GM18511 (cell line): ENCODE data around the gene NFYC.
"Not testable (repeated sequence)": the region's sequence is repeated elsewhere in the genome, so short reads cannot be mapped to it uniquely, and the experiment has no call there.

Experiments used
- ATAC-seq: cut with Tn5 transposase; IDR thresholded peaks from one replicate; pipeline ENCODE4 v1.9.1; 2021; ENCODE audit warnings: mild to moderate bottlenecking, moderate library complexity; ENCODE audit not compliant: unreplicated experiment

The NFYC gene

DNA sequence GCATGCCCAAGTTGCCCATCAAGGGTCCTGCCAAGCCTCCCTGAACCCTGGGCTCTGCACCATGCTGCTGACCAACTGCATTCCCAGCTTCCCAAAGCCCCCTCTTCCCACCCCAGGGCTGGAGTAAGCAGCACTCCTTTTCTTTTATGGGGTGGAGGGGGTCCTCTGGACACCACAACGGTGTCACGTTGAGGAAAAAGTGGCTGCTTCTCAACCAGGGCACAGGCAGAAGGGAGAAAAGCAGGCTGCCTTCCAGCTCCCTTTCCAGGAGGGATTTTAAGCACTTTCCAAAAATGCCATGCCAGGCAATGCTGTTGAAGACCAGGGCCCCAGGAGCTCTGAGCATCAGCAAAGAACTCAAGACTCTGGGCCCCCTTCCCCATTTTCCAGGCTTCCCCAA, 26.7 kb upstream of the NFYC start:
- ATAC-seq = no peak

DNA sequence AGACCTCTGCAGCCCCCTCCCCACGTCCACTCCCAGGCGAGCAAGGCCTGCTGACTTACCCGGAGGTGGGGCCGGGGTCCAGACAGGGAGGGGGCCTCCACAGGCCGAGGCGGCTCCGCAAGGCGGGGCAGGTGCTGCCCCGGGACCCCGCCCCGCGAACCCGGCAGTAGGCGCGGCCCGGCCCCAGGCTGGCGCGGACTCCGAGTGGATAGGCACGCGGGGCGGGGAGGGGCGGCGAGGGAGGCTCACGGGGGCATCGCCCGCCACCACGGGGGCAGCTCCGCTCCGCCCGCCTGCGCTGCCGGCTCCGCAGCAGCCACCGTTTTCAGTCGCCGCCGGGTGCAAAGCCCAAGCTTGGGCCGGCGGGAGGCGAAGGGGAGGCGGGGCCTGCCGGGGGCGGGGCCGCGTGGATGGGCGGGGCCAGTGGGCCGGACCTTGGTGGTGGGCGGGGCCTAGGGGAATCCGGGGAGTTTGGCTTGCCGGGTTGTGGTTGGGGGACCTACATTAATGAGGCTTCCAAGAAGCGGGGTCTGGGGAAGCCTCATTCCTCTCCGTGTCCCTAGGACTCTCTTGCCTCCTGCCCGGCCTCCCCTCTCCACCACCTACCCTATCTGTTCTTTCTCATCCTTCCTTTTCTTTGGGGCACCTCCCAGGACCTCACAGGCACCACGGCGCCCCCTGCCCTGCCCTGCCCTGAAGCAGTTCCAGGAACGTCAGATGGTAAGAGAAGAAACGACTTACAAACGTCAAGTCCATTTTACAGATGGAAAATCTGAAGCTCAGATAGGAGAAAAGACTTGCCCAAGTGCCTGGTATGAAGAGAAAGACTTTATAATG, 26.0 kb upstream of the NFYC start, which contains the start of gene RIMS3:
Gene RIMS3, minus strand, starts transcription at position 348 of the 837 bp plus-strand sequence. CDS start 23,757 bp downstream, outside the sequence.
- peak; percentile 72 for ATAC-seq

DNA sequence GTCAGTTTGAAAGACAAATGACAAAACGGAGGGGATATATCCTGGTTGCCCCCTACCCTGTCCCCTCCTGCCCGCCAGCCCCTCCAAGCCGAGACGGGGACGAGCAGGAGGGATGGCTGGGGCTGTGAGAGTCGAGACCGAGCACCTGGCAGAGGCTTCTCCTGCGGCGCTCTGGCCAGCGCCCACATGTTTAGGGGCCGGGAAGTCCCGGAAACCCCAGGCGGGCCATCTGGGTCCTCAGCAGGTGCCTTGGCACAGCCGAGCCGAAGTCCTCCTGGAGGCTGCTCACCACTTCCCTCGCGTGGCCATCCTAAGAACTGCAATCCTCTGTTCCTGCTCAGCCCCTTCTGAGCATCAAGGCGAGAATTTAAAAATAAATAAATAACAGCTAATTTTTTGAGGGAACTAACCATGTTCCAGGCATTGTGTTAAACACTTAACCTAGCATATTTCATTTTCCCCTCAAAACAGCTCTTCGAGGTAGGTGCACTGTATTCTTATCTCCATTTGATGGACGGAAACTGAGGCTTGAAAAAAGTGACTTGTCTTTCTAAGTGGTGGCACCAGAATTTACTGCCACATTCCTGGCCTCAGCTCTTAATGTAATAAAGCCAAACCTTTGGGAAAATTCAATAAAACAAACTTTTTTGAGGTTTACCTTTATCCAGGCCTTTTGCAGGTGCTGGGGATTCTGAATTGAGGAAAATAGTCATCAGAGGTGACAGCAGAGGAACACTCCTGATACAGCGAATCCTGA, 22.6 kb upstream of the NFYC start:
- peak; percentile 56 for ATAC-seq

DNA sequence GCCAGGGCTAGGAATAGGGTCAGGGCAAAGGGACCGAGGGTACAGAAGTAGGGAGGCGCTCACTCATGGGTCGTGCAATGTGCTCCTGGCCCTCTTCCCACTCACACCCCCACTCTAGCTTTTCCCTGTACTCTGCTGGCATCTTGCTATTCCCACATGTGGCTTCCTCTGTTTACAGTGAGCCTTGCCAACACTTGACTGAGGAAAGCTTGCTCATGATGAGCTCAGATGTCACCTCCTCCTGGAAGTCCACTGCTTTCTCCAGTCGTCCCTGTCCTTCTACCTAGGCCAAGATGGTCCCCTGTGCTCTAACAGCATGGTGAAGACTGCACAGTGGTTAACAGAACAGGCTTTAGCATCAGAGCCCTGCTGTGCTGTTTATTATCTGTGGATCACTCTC, 18.1 kb upstream of the NFYC start:
- no peak for ATAC-seq

DNA sequence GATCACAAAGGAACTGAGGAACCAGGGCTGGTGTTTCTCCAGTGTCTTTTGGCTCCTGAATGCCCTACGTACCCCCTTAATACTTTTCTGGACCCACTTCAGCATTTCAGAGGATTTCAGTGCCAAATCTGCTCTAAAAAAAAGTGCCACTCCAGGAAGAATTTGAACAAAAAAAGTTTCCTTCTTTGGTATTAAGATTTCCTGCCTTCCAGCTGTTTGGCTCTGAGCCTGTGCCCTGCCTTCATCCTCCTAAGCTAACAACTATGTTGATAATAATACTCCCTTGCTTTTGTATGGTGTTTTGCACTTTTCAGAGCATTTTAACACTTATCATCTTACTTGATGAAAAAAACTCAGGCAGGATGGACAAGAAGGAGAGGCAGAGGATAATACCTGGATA, 15.0 kb upstream of the NFYC start:
- ATAC-seq = no peak

DNA sequence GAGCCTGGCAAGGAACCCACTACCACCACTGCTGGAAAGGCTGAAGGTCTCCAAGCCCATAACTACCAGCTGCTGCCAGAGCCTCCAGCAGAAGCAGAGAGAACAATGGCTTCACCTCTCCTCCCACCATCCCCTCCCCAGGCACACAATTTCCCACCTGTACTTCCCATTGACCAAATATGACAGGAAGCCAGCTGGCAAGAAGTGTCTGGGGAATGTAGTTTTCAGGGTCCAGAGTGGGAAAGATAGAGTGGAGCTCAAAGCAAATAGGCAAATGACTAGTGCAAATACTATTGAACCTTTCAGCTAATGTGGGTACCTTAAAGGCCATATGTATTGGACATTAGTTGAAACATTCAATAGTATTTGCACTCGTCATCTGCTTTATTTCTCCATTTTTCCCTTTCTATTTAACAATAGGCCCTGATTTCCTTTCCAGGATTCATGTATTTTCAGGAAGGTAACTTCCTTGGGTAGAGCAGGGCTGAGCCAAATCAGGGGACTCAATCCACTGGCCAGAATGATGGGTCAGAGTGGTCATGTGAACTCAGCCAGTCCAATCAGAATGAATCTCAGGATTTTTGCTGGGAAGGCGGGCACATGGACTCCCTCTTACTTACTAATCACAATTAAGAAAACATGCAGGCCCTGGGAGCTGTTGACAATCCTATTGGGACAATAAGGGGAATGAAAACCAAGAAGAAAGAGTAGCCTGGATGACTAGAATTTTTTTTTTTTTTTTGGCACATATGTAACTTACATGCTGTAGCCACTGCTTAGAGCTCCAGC, 12.1 kb upstream of the NFYC start:
- no peak for ATAC-seq

DNA sequence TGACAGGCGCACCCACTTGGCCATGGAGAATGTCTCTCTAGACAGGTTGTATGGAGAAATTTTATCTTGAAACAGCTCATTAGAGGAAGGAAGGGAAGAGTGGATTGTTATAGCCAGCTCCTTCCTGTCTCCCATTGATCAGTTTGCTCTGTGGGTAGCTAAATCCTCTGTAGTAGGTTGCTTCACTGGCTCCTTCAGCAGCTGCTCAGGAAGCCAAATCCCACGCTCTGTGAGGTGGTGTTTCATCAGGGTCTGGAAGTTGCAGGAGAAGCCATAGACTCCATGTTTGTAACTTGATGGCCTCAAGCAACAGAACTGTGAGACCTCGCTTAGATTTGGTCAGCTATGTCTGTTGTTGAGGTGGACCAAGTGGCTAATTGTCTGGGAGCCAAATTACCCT, 6.8 kb upstream of the NFYC start:
- ATAC-seq = no peak

DNA sequence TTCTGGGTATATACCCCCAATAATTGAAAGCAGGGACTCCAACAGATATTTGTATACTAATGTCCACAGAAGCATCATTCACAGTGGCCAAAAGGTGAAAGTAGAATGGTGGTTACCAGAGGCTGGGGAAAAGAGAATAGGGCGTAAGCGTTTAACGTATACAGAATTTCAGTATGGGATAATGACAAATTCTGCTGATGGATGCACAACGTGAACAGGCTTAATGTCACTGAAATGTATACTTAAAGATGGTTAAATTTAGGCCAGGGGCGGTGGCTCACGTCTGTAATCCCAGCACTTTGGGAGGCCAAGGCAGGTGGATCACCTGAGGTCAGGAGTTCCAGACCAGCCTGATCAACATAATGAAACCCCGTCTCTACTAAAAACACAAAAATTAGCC, 4.4 kb upstream of the NFYC start:
- ATAC-seq = no peak

DNA sequence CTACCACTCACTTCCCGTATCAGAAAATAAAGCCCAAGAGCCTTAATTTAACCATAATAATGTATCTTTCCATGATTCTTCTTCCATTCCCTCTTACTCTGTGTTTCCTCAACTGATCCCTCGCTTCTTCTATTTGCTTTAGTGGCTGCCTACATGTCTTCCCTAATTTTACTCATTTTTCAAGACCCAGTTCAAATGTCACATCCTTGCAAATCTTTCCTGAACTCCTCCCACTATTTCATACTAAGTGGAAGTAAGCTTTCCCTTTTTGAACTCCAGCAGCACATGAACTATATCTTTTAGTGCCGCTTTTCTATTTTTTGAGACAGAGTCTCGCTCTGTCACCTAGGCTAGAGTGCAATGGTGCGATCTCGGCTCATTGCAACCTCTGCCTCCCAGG, 3.8 kb upstream of the NFYC start:
- no peak for ATAC-seq

DNA sequence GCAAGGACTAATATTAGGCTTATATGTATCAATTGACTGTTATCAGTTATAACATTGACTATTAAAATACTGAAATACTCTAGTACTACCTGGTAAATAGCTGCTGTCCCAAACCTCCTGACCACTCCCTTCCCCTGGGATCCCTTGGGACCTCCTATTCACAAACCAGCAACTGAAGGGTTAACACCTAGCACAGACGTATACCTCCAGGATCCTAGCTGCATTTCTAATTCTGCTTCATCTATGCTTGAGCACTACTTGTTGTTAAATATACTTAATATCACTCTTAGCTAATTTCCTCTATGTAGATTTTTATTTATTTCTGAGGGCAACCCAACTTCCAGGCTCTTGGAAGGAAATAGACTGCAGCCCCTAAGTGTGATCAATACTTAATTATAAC, 1.8 kb upstream of the NFYC start:
- no peak for ATAC-seq

DNA sequence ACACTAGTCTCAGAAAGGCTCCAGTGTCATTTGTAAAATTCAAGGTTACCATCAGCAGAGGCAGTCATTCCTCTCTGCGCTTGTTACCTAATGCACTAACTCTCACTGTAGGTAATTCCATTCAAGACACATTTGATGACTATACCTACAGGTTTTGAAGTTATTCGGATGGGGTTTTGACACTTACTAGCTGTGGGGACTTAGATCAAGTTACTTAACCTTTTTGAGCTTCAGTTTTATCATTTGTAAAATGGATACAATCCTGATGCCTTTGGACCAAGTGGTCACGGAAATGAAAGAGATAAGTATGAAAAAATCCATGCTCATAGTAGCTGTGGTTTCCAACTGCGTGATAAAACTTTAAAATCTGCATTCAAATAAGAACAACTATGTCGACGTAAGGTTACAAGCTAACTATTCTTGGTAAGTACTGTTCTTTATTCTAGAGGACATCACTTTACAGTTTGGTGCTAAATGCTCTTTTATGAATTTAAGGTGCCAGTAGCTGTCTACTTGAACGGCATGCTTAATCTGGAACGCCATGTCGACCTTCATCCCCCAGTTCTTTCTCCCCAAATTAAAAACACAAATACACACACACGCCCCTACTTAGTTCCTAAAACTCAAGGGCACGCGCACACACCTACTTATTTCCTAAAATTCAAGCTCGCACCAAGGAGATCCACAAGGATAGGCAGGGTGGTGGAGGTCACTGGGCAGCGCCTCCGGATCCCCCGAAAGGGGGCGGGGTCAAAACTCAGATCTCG, 550 bp upstream of the NFYC start:
- no peak for ATAC-seq

DNA sequence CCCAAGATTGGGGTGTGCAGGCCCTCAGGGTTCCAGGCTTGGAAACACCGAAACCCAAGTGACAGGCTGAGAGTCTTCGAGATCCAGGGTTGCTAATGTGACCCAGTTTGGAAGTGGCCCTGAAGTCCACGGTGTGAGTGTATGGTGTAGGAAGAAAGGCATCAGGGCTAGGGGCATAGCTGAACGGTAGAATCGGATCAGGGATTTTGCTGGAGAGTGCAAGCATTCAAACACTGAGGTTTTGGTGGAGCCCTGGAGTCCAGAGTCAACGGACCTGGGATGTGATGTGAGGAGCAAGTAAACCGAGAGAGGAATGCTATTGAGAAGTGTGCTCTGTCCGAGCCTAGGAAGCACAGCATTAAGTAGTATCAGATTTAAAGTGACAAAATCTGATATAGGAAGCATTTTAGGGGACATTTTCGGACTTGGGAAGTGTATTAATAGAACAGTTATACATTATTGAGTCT, 958 bp downstream of the NFYC start:
- peak; percentile 8 for ATAC-seq

DNA sequence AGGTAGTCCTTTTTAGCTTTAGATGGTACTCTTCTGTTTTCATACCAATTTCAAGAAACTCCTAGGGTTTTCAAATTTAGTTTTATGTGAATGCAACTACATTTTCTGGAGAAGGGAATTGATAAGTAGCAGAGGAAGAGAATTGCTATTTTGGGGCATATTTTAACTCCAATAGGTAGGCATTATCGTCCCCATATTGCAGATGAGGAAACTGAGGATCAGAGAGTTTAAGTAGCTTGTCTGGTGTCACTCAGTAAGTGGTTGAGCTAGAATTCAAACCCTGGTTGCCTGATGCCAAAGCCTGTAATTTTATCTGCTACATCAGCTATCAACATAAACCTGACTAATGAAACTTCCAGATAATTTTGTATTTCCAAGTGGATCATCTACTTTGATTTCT, 1.9 kb downstream of the NFYC start:
- no peak for ATAC-seq

DNA sequence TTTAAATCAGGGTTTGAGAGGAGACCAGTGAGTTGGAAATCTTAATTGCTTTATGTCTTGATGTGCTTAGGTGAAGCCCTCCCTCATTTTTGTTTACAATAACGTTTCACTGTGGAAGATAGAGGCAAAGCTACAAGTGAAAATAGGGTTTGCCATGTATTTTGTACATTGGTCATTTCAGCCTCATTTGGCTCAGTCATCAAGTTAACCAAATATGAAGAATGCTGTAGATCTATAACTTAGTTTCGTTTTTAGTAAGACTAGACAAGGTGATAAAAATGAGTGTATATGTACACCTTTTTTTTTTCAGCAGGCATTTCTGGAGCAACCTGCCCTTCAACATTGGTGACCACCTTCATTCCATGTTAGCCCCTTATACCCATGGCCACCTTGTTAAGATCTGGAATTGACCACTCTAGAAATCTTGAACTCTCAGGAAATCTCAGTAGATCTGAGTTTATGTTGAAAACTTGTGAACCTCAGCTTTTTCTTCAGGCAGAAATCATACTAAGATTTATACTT, 2.9 kb downstream of the NFYC start:
- no peak for ATAC-seq

DNA sequence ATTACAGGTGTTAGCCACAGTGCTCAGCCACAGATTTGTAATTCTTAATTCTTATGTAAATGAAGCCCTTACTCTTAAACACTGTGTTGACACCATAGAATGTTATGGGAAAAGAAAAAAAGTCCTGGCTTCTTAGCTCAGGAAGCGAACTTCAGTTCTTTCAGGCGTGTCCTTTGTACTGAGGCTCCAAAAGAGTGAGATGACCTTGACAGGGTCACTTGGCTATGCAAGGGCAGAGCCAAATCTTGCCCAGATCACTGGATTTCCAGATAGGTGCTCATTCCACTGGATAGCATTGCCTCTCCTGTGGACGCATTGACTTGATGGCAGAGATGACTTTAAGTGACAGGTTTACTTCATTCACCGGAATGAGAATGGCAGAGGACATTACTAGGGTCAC, 4.8 kb downstream of the NFYC start:
- ATAC-seq = no peak

DNA sequence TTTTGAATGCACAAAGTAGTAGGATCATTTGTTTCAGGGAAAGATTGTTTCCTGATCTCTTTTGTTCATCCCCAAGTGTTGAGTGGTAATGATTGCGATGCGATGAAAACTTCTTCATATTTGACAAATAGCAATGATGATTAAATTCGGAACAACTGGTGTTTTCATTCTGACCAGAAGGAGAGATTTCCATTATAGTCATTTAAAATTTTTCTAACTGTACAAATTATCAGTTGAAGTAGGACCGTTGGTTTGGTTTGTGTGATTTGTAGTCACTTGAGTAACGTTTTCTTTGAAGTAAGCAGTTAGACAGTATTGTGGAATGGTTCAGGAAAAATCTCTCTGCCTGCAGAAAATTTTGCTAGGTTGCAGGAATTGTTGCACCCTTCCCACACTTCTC, 5.9 kb downstream of the NFYC start:
- no peak for ATAC-seq

DNA sequence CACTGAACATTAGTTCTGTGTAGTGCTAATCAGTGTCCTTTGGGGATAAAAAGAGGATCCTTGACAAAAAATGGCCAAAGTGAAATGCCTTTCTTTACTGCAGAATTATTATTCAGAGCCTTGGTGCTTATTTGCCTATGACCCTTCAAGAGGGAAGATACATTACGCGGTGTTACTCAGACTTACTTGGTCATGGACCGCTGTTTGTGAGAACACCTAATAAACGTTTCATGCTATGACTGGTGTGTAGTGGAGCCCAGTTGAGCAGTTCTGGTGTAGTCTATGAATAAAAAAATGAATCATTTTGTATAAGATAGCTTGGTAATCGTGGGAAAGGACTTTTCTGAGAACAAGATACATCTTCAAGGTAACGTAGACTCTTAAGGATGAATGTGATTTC, 8.3 kb downstream of the NFYC start:
- peak; percentile 84 for ATAC-seq

DNA sequence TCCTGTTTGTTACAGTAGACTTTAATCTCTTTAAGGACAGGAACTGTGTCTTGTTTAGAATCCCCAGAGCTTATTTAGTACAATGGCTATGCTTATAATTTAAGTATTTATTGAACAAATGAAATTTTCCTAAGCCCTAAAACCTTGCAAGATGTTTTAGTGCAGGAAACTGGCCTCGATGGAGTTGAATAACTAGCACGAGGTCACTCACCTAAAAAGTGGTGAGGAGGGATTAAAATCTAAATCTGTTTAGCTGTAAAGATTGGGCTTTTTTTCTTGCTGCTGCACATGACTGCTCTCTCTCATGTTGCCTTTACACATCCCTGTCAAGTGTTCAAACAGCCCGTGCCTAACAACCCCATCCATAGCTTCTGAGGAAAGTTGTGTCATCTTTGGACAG, 10.2 kb downstream of the NFYC start:
- ATAC-seq = no peak

DNA sequence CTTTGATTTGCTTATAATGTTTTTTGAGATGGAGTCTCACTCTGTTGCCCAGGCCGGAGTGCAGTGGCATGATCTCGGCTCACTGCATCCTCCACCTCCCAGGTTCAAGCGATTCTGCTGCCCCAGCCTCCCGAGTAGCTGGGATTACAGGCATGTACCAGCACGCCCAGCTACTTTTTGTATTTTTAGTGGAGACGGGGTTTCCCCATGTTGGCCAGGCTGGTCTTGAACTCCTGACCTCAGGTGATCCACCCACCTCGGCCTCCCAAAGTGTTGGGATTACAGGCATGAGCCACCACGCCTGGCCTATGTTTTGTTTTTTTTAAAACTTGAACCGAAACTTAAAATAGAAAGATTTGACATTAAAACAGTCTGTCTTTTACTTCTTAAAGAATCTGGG, 11.3 kb downstream of the NFYC start:
- not testable (repeated sequence) for ATAC-seq

DNA sequence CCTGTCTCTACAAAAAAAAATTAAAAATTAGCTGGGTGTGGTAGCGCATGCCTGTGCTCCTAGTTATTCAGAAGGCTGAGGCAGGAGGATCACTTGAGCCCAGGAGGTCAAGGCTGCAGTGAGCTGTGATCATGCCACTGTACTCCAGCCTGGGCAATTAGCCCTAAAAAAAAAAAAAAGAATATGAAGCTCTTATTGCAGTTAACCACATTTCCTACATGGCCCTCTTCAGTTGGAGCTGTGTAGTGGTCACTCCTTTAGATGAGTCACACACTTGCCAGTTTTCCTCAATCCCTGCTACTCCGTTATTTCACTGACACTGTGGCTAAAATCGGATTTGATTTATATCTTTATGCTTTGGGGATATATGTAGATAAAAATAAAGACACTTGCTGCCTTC, 11.8 kb downstream of the NFYC start:
- no peak for ATAC-seq
